CD4-positive, CD25-positive, alpha-beta regulatory T cell (primary cell): ENCODE data around the gene TMEM134. TPM values are rescaled to one million over a fixed set of nuclear protein-coding genes. Genes with fewer than 3 reads are reported as not detected.

Source experiments
- ATAC-seq, 2 donors: fragments of 150-1000 bp; cut with Tn5 transposase; one replicate each; pipeline ENCODE4 v1.10.0; 2021; ENCODE audit warnings: low read depth in 2 of 2, moderate number of reproducible peaks in 2 of 2, moderate library complexity in 1 of 2
- DNase-seq, 3 donors: peaks; one replicate each; pipeline versions ENCODE4 v3.0.0 to v3.0.0-alpha.2; 2012 to 2022; ENCODE audit warnings: mixed read lengths in 1 of 3
- H3K27ac ChIP-seq: one replicate; pipeline ENCODE4 v1.7.0; 2013; ENCODE audit warnings: mild to moderate bottlenecking, low read length; ENCODE audit not compliant: insufficient read depth, poor library complexity, severe bottlenecking
- H3K27me3 ChIP-seq: one replicate; pipeline ENCODE4 v1.7.0; 2013; ENCODE audit warnings: low read length; ENCODE audit not compliant: control insufficient read depth, insufficient read depth
- H3K36me3 ChIP-seq: one replicate; pipeline ENCODE4 v1.7.0; 2013; ENCODE audit warnings: mild to moderate bottlenecking, low read length, moderate library complexity; ENCODE audit not compliant: control insufficient read depth, insufficient read depth
- H3K4me1 ChIP-seq: 2 replicates; pipeline ENCODE4 v1.7.0; 2013; ENCODE audit warnings: mild to moderate bottlenecking, low read length; ENCODE audit not compliant: insufficient read depth, control insufficient read depth, poor library complexity, severe bottlenecking
- H3K4me3 ChIP-seq: one replicate; pipeline ENCODE4 v1.7.0; 2013; ENCODE audit warnings: low read depth, mild to moderate bottlenecking, low read length, moderate library complexity
- H3K9me3 ChIP-seq, 2 experiments: 1 replicate in 1 of 2; 2 replicates in 1 of 2; pipeline ENCODE4 v1.7.0; 2013; ENCODE audit warnings: low read length in 2 of 2, mild to moderate bottlenecking in 1 of 2, moderate library complexity in 1 of 2; ENCODE audit not compliant: control insufficient read depth in 2 of 2
- H3K27ac Mint-ChIP-seq, 3 donors: one replicate each; pipeline ENCODE4 v1.8.0; 2020 to 2022; ENCODE audit warnings: mild to moderate bottlenecking in 3 of 3, mixed read lengths in 3 of 3, moderate library complexity in 2 of 3
- H3K27me3 Mint-ChIP-seq: one replicate; pipeline ENCODE4 v1.8.0; 2022; ENCODE audit warnings: mild to moderate bottlenecking, mixed read lengths
- H3K36me3 Mint-ChIP-seq: one replicate; pipeline ENCODE4 v1.8.0; 2020; ENCODE audit warnings: mixed read lengths
- H3K4me1 Mint-ChIP-seq, 4 donors: one replicate each; pipeline ENCODE4 v1.8.0; 2020 to 2022; ENCODE audit warnings: mixed read lengths in 4 of 4, mild to moderate bottlenecking in 1 of 4
- H3K4me3 Mint-ChIP-seq, 4 donors: one replicate each; pipeline ENCODE4 v1.8.0; 2020 to 2022; ENCODE audit warnings: mild to moderate bottlenecking in 4 of 4, mixed read lengths in 4 of 4, moderate library complexity in 3 of 4
- H3K9me3 Mint-ChIP-seq, 7 donors: one replicate each; pipeline ENCODE4 v1.8.0; 2020 to 2022; ENCODE audit warnings: mixed read lengths in 7 of 7, mild to moderate bottlenecking in 3 of 7, moderate library complexity in 2 of 7
- polyA plus RNA-seq, 4 donors: library from polyadenylated mRNA; unstranded; fragments of 300-500 nt; fragmentation: Illumina TruSeq; gene quantifications; one replicate each; pipeline ENCODE4 v1.2.3, GENCODE V29; 2021
- total RNA-seq: library from RNA; stranded (reverse); gene quantifications from one replicate; pipeline ENCODE4 v1.2.3, GENCODE V29; 2022

The TMEM134 gene
- total and polyA plus RNA-seq, 5 donors from 2014 or later = 48.7 to 228 (median 158) TPM

DNA sequence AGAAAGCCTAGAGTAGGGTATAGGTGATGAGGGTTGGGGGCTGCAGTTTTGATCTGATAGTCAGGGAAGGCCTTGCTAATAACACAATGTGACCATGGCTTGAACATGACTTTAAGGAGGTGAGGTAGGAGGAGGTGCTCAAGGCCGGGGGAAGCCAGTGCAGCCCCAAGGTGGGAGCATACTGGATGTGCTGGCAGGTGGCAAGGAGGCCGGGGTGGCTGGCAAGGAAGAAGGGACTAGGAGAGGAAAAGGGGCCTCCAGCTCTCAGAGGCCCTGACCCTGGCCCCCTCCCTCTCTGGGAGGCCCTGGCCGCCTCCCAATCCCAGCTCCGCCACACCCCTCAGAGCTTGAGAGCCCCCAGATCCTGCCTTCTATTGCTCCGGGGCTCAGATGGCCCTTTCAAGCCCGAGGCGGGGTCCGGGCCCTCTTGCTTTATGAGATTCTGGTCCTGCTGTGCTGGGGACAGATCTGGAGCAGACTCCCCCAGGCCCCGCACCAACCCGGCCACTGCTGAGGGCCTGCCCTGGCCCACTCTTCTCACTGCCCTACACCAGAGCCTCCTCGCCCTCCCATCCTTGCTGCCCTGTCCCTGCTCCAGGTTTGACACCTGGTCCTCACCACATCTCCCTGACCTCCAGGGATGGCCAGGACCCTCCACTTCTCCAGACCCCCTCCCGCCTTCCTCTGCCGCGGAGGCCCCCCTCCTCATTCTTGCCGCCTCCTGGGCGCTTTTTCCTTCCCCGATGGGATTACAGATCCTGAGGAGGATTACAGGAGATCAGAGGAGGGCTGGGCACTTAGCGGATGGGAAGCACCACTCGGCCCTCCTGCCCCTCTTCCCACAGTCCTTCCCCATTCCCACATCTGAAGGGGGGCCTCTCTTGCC, 34.3 kb upstream of the TMEM134 start:
- H3K4me1 ChIP-seq = peaks cover 44% of the 10 kb centered on the region
- no peak overlapping the region for H3K4me3 ChIP-seq

DNA sequence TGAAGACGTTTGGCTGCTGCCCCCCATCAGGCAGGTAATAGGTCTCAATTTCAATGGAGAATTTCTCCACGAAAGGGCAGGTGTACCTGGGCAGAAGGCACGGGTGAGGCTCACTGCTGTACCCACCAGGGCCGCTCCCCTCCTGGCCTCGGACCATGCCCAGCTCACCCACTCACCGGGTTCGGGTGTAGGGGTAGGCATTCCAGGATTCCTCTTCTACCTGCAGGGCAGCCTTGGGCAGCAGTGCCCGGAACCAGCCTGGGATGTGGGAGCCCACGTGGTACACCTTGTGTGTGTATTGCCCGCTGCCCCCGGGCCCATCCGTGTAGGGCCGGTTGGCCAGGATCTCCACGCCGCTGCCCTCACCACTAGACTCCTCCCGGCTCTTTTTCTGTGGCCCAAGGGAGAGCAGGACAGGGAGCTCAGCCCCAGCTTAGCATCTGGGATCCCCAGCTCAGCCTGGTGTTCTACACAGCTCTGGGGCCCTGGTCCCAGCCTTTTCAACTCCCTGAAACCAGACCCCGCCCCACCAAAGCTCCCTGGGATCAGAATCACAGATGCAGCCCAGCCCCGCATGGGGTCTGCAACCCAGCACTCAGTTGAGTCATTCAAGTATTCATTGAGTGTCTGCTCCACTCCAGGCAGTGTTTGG, 33.4 kb upstream of the TMEM134 start:
- peak overlapping the region; percentile 80 to 92 (median 88) for H3K4me3 Mint-ChIP-seq
- DNase-seq (no peak), ATAC-seq (no peak)
- H3K36me3 ChIP-seq = peaks cover 35% of the 10 kb centered on the region
- H3K9me3 ChIP-seq = no peaks in the 10 kb centered on the region
- H3K9me3 Mint-ChIP-seq = no peaks in the 10 kb centered on the region
- peak overlapping the region in 2 of 3 donors; percentile 39 to 78 for H3K27ac Mint-ChIP-seq
- H3K4me1 ChIP-seq = peaks cover 39% of the 10 kb centered on the region
- no peak overlapping the region for H3K4me3 ChIP-seq
- H3K4me1 Mint-ChIP-seq = peaks cover 10 to 45% (median 32%) of the 10 kb centered on the region in 4 donors
- H3K27me3 ChIP-seq = no peaks in the 10 kb centered on the region
- H3K27me3 Mint-ChIP-seq = no peaks in the 10 kb centered on the region
- H3K36me3 Mint-ChIP-seq = peaks cover 10% of the 10 kb centered on the region
- H3K27ac ChIP-seq = no peak overlapping the region

More for the DNA sequence above, 34.3 kb upstream of the TMEM134 start:
- H3K4me3 Mint-ChIP-seq = peak overlapping the region; percentile 80 to 92 (median 88)
- no peaks in the 10 kb centered on the region for H3K27me3 ChIP-seq
- H3K36me3 ChIP-seq = peaks cover 32% of the 10 kb centered on the region
- peak overlapping the region; percentile 47 for H3K27ac ChIP-seq
- H3K9me3 ChIP-seq = no peaks in the 10 kb centered on the region
- no peaks in the 10 kb centered on the region for H3K9me3 Mint-ChIP-seq
- no peaks in the 10 kb centered on the region for H3K27me3 Mint-ChIP-seq
- no peak for ATAC-seq
- H3K4me1 Mint-ChIP-seq = peaks cover 10 to 45% (median 32%) of the 10 kb centered on the region in 4 donors
- H3K36me3 Mint-ChIP-seq = peaks cover 10% of the 10 kb centered on the region
- DNase-seq = no peak
- H3K27ac Mint-ChIP-seq = peak overlapping the region; percentile 39 to 97 (median 78)

DNA sequence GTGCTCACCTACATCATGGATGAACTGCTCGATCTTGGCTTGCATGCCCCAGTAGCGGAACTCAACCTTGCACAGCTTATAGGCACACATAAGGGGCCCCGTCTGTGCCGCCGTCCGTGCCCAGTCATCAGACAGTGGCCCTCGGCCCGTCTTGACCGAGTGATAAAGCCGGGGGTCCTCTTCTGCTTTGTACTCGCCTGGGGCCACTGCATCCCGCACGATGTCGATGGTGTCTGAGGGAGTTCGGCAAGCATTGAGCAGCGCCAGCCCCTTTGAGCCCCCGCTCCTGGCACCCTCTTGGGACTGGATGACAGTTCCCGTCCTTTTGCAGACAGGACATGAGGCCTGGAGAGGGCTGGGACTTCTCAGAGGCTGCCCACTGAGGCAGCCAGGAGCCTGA, 32.8 kb upstream of the TMEM134 start:
- H3K27me3 ChIP-seq = no peaks in the 10 kb centered on the region
- ATAC-seq = no peak
- peaks cover 10 to 40% (median 27%) of the 10 kb centered on the region in 4 donors for H3K4me1 Mint-ChIP-seq
- H3K27ac Mint-ChIP-seq = no peak overlapping the region
- H3K36me3 Mint-ChIP-seq = peaks cover 10% of the 10 kb centered on the region
- no peak overlapping the region for H3K27ac ChIP-seq
- H3K9me3 ChIP-seq = no peaks in the 10 kb centered on the region
- peaks cover 33% of the 10 kb centered on the region for H3K4me1 ChIP-seq
- H3K4me3 ChIP-seq = no peak overlapping the region
- H3K27me3 Mint-ChIP-seq = no peaks in the 10 kb centered on the region
- no peak for DNase-seq
- no peaks in the 10 kb centered on the region for H3K9me3 Mint-ChIP-seq
- H3K36me3 ChIP-seq = peaks cover 37% of the 10 kb centered on the region
- peak overlapping the region in 2 of 4 donors; percentile 47 to 62 for H3K4me3 Mint-ChIP-seq

DNA sequence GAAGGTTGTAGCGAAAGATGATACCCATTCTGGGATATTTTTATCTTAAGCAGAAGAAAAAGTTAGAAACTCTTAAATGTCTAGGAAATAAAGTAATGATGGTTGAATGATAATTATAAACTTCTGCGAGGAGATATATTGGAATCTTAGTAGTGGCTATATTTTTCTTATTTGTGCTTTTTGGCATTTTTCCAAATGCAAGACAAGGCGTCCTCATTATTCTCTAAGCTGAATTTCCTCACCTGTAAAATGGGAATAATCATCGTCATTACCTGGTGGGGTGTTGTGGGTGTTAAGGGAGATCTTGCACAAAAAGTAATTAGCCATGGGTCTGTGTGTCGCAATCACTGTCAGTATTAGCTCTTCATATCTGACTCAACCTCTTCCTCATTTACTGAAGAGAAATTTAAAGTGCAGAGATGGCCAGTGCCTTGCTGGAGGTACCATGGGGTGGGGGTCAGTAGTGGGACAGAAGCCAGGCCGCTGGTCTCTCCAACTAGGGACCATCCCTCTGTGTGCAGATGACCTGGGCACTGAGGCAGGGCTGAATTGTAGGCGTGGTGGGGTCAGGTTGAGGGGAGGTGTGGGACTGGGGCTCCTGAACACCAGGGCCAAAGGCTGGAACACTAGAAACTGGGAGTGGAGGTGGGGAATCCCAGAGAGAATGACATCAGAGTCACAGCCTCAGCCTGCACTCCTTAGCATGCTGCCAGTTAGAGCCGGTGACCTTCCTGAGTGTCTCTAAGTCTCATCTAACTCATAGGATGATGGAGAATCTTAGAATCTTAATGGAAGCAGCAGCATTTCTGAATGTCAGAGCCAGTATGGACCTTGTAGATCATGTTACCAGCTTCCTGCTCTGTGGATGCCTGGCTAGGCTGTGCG, 32.0 kb upstream of the TMEM134 start:
- Histone ChIP-seq H3K36me3 (peaks cover 44% of the 10 kb centered on the region), H3K4me3 (no peak overlapping the region), H3K9me3 (no peaks in the 10 kb centered on the region), H3K27ac (no peak overlapping the region), H3K27me3 (no peaks in the 10 kb centered on the region), H3K4me1 (peaks cover 25% of the 10 kb centered on the region)
- no peak for DNase-seq
- H3K4me3 Mint-ChIP-seq = peak overlapping the region in 3 of 4 donors; percentile 17 to 62 (median 54)
- H3K4me1 Mint-ChIP-seq = peaks cover 6 to 34% (median 21%) of the 10 kb centered on the region in 4 donors
- H3K36me3 Mint-ChIP-seq = peaks cover 10% of the 10 kb centered on the region
- ATAC-seq = no peak
- no peaks in the 10 kb centered on the region for H3K9me3 Mint-ChIP-seq
- H3K27me3 Mint-ChIP-seq = no peaks in the 10 kb centered on the region
- peak overlapping the region in 1 of 3 donors; percentile 50 for H3K27ac Mint-ChIP-seq

DNA sequence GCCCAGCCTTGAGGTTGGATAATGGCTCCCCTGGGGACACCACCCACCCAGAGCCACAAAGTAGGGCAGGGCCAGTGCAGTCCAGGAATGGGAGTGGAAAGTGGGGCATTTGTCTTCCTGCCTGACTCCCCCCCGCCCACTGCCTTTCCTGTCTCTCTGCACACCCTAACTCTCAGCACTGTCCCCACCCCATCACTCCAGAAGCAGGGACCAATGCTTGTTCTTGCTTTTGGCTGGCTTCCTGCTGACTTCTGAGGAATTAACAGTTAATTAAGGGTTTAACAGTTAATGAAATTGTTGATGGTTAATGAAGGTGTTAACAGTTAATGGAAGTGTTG, 31.4 kb upstream of the TMEM134 start:
- H3K27me3 Mint-ChIP-seq = no peaks in the 10 kb centered on the region
- H3K36me3 Mint-ChIP-seq = peaks cover 10% of the 10 kb centered on the region
- Histone ChIP-seq H3K4me3 (no peak overlapping the region), H3K27me3 (no peaks in the 10 kb centered on the region), H3K36me3 (peaks cover 50% of the 10 kb centered on the region), H3K9me3 (no peaks in the 10 kb centered on the region), H3K4me1 (peaks cover 19% of the 10 kb centered on the region), H3K27ac (no peak overlapping the region)
- no peak for ATAC-seq
- peaks cover 3 to 29% (median 17%) of the 10 kb centered on the region in 4 donors for H3K4me1 Mint-ChIP-seq
- H3K27ac Mint-ChIP-seq = peak overlapping the region in 1 of 3 donors; percentile 41
- no peaks in the 10 kb centered on the region for H3K9me3 Mint-ChIP-seq
- DNase-seq = no peak
- peak overlapping the region in 1 of 4 donors; percentile 62 for H3K4me3 Mint-ChIP-seq

DNA sequence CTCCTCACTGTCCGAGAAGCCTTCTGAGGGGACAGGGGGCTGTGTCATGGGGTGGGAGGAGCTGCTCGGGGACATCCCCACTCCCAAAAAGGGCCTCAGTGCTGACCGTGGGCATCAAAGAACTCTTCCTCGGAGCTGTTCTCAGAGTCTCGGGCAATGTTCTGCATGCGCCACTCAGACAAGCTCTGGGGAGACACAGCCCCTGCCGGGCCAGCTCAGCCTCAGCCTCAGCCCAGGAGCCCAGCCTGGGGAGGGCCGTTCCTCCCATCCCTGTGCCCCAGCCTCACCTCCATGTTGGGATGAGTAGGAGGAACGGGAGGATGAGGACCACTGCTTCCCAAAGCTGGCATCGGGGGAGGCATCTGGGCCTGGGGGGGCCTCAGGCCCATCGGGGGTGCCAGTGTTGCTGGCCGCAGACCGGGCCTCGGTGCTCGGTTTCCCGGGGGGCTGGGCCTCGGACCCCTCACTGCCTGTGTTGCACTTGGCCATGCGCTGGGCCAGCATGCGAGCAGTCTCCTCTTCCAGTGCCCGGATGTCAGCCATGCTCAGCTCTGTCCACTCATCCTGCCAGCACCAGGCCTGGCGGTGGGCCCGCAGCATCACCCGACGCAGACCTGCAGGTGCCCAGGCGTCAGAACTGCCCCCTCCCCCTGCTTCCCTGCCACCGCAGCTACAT, 30.9 kb upstream of the TMEM134 start:
- Mint-ChIP-seq H3K27ac (no peak overlapping the region), H3K36me3 (peaks cover 10% of the 10 kb centered on the region), H3K9me3 (no peaks in the 10 kb centered on the region), H3K4me3 (no peak overlapping the region), H3K27me3 (no peaks in the 10 kb centered on the region), H3K4me1 (peaks cover 3 to 28% (median 16%) of the 10 kb centered on the region in 4 donors)
- H3K27me3 ChIP-seq = no peaks in the 10 kb centered on the region
- no peak overlapping the region for H3K27ac ChIP-seq
- no peak overlapping the region for H3K4me3 ChIP-seq
- peaks cover 16% of the 10 kb centered on the region for H3K4me1 ChIP-seq
- DNase-seq = no peak
- peaks cover 54% of the 10 kb centered on the region for H3K36me3 ChIP-seq
- no peak for ATAC-seq
- H3K9me3 ChIP-seq = no peaks in the 10 kb centered on the region

DNA sequence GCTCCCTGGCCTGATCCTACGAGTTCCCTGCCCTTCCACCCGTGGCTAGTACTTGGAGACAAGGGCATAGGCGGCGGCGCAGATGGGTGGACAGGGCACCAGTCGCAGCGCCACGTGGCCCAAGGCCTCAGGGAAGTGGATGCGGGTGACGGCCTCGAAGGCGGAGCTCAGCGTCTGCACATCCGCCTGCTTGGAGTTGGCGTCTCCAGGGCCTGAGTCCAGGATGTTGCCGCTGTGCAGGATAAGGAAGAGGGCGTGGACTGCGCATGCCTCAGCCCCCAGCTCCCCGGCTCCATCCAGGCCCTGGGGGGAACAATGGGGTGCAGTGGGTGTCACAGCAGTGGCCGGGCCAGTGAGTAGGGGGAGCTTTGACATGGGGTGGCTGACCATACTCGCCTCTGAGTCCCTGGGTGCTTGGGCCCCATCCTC, 29.5 kb upstream of the TMEM134 start:
- no peaks in the 10 kb centered on the region for H3K9me3 Mint-ChIP-seq
- no peak overlapping the region for H3K27ac Mint-ChIP-seq
- Histone ChIP-seq H3K4me3 (no peak overlapping the region), H3K27ac (no peak overlapping the region), H3K4me1 (peaks cover 9% of the 10 kb centered on the region), H3K9me3 (no peaks in the 10 kb centered on the region), H3K27me3 (no peaks in the 10 kb centered on the region), H3K36me3 (peaks cover 55% of the 10 kb centered on the region)
- H3K27me3 Mint-ChIP-seq = no peaks in the 10 kb centered on the region
- no peak overlapping the region for H3K4me3 Mint-ChIP-seq
- H3K36me3 Mint-ChIP-seq = peaks cover 10% of the 10 kb centered on the region
- DNase-seq = no peak
- H3K4me1 Mint-ChIP-seq = peaks cover 3 to 24% (median 16%) of the 10 kb centered on the region in 4 donors
- ATAC-seq = no peak
